C4-2B (cell line): ENCODE data around the gene NIPSNAP3A.

Source experiments
- ZFX ChIP-seq: fragments of 450-650 bp; IDR thresholded peaks from 2 replicates; pipeline ENCODE4 v1.6.1; 2017
- TF ChIP-seq, protein P1 (sequence below): fragments of 450-650 bp; conservative IDR thresholded peaks from 2 replicates; pipeline ENCODE4 v1.5.1; 2017; ENCODE audit warnings: mild to moderate bottlenecking

GRCh38 chr9:104774132-104774531, 26.6 kb downstream of the NIPSNAP3A start:
- TF ChIP-seq, protein P1, sequence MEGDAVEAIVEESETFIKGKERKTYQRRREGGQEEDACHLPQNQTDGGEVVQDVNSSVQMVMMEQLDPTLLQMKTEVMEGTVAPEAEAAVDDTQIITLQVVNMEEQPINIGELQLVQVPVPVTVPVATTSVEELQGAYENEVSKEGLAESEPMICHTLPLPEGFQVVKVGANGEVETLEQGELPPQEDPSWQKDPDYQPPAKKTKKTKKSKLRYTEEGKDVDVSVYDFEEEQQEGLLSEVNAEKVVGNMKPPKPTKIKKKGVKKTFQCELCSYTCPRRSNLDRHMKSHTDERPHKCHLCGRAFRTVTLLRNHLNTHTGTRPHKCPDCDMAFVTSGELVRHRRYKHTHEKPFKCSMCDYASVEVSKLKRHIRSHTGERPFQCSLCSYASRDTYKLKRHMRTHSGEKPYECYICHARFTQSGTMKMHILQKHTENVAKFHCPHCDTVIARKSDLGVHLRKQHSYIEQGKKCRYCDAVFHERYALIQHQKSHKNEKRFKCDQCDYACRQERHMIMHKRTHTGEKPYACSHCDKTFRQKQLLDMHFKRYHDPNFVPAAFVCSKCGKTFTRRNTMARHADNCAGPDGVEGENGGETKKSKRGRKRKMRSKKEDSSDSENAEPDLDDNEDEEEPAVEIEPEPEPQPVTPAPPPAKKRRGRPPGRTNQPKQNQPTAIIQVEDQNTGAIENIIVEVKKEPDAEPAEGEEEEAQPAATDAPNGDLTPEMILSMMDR: no peak
- TF ChIP-seq ZFX: no peak
